Stimulated activated CD8-positive, alpha-beta memory T cell treated with anti-CD3 and anti-CD28 coated beads, Interleukin-4, amount 100 ng/mL, for 4 hours (primary cell): ENCODE data around the gene HMGB2.

ENCODE experiments used
- DNase-seq, 2 donors: peaks; one replicate each; pipeline ENCODE4 v3.0.0-alpha.2; 2020; ENCODE audit warnings: low read depth in 2 of 2, low spot score in 1 of 2

HMGB2 gene

GRCh38 chr4:173334891-173335752 is 964 bp upstream of the HMGB2 start:
- no peak for DNase-seq

GRCh38 chr4:173333658-173334084 is 487 bp downstream of the HMGB2 start:
- DNase-seq: peak in 1 of 2 donors; percentile 6

- no peak for DNase-seq
Measured at GRCh38 chr4:173332963-173333657, 1.0 kb downstream of the HMGB2 start.

GRCh38 chr4:173332021-173332487 is 2.1 kb downstream of the HMGB2 start:
- no peak for DNase-seq

- DNase-seq: no peak
Measured at GRCh38 chr4:173330590-173330989, 3.6 kb downstream of the HMGB2 start.

GRCh38 chr4:173328236-173328901 is 5.8 kb downstream of the HMGB2 start:
- DNase-seq: no peak

- DNase-seq: no peak
Measured at GRCh38 chr4:173325007-173325736, 9.0 kb downstream of the HMGB2 start.

GRCh38 chr4:173319696-173320095 is 14.5 kb downstream of the HMGB2 start:
- no peak for DNase-seq

- no peak for DNase-seq
Measured at GRCh38 chr4:173318648-173319211, 15.4 kb downstream of the HMGB2 start.

- DNase-seq: no peak
Measured at GRCh38 chr4:173318240-173318639, 15.9 kb downstream of the HMGB2 start.

- no peak for DNase-seq
Measured at GRCh38 chr4:173317004-173317403, 17.2 kb downstream of the HMGB2 start.

- DNase-seq: no peak
Measured at GRCh38 chr4:173316060-173316459, 18.1 kb downstream of the HMGB2 start.

- no peak for DNase-seq
Measured at GRCh38 chr4:173314715-173315114, 19.4 kb downstream of the HMGB2 start.

GRCh38 chr4:173311368-173311767 is 22.8 kb downstream of the HMGB2 start:
- no peak for DNase-seq

- DNase-seq: no peak
Measured at GRCh38 chr4:173307778-173308177, 26.4 kb downstream of the HMGB2 start.

GRCh38 chr4:173301518-173302201 is 32.5 kb downstream of the HMGB2 start:
- no peak for DNase-seq

- DNase-seq: no peak
Measured at GRCh38 chr4:173294444-173294843, 39.7 kb downstream of the HMGB2 start.

GRCh38 chr4:173293663-173294062 is 40.5 kb downstream of the HMGB2 start:
- DNase-seq: no peak

- DNase-seq: no peak
Measured at GRCh38 chr4:173291899-173292298, 42.3 kb downstream of the HMGB2 start.

GRCh38 chr4:173289353-173289727 is 44.8 kb downstream of the HMGB2 start:
- no peak for DNase-seq
